Skin of body (tissue), 2 donors: ENCODE results near the gene CCNYL1. TPM values are rescaled to one million over a fixed set of nuclear protein-coding genes. Genes with fewer than 3 reads are reported as not detected.
"Not testable (repeated sequence)": the region's sequence is repeated elsewhere in the genome, so short reads cannot be mapped to it uniquely, and the experiment has no call there.

Experiments used
- DNase-seq: peaks from one replicate; lab custom pipeline; 2025; lab: John Stamatoyannopoulos, UW
- total RNA-seq: library from RNA; depleted of rRNA; stranded (reverse); fragments of >200 nt; gene quantifications from one replicate; pipeline ENCODE4 v1.2.3, GENCODE V29; 2014

The CCNYL1 gene
- total RNA-seq, 1 donor from 2014 or later = 7.5 TPM

- DNase-seq = not testable (repeated sequence)
These were observed 14.5 kb upstream of the CCNYL1 start for GRCh38 chr2:207696911-207697310.

- no peak for DNase-seq
These were observed 14.0 kb upstream of the CCNYL1 start for GRCh38 chr2:207697411-207697810.

- DNase-seq = no peak
These were observed 13.1 kb upstream of the CCNYL1 start for GRCh38 chr2:207698301-207698700.

GRCh38 chr2:207704078-207704477 is 7.4 kb upstream of the CCNYL1 start:
- DNase-seq = no peak

GRCh38 chr2:207704671-207705070 is 6.8 kb upstream of the CCNYL1 start:
- no peak for DNase-seq

GRCh38 chr2:207706936-207707860 is 4.2 kb upstream of the CCNYL1 start:
- no peak for DNase-seq

- no peak for DNase-seq
These were observed 500 bp downstream of the CCNYL1 start for GRCh38 chr2:207711750-207712530.

- no peak for DNase-seq
These were observed 4.6 kb downstream of the CCNYL1 start for GRCh38 chr2:207716056-207716455.

- DNase-seq = no peak
These were observed 7.1 kb downstream of the CCNYL1 start for GRCh38 chr2:207718521-207718920.

- DNase-seq = no peak
These were observed 7.6 kb downstream of the CCNYL1 start for GRCh38 chr2:207719008-207719407.

GRCh38 chr2:207719655-207720054 is 8.2 kb downstream of the CCNYL1 start:
- not testable (repeated sequence) for DNase-seq

- no peak for DNase-seq
These were observed 9.2 kb downstream of the CCNYL1 start for GRCh38 chr2:207720517-207721187.

GRCh38 chr2:207722773-207723424 is 11.5 kb downstream of the CCNYL1 start:
- DNase-seq = no peak

- not testable (repeated sequence) for DNase-seq
These were observed 12.0 kb downstream of the CCNYL1 start for GRCh38 chr2:207723425-207723787.

- DNase-seq = no peak
These were observed 12.7 kb downstream of the CCNYL1 start for GRCh38 chr2:207724113-207724512.

- DNase-seq = no peak
These were observed 14.6 kb downstream of the CCNYL1 start for GRCh38 chr2:207725873-207726578.

GRCh38 chr2:207727261-207727660 is 15.8 kb downstream of the CCNYL1 start:
- peak; percentile 47 for DNase-seq

- DNase-seq = no peak
These were observed 18.1 kb downstream of the CCNYL1 start for GRCh38 chr2:207729465-207729998.

- no peak for DNase-seq
These were observed 19.7 kb downstream of the CCNYL1 start for GRCh38 chr2:207731138-207731537.

- DNase-seq = no peak
These were observed 22.3 kb downstream of the CCNYL1 start for GRCh38 chr2:207733597-207734240.
